HFFc6 (cell line): ENCODE data around the gene KCNQ1. TPM values are rescaled to one million over a fixed set of nuclear protein-coding genes. Genes with fewer than 3 reads are reported as not detected.

Experiments
- DNase-seq: peaks from one replicate; pipeline ENCODE4 v3.0.0-alpha.2; 2018
- H3K27ac Mint-ChIP-seq: 2 replicates; pipeline ENCODE4 v1.8.0; 2020; ENCODE audit warnings: mild to moderate bottlenecking, mixed read lengths
- H3K27me3 Mint-ChIP-seq: 2 replicates; pipeline ENCODE4 v1.8.0; 2021; ENCODE audit warnings: mild to moderate bottlenecking, moderate library complexity, mixed read lengths; ENCODE audit not compliant: insufficient read depth
- H3K36me3 Mint-ChIP-seq: 2 replicates; pipeline ENCODE4 v1.8.0; 2021; ENCODE audit warnings: low read depth, mixed read lengths
- H3K4me1 Mint-ChIP-seq: 2 replicates; pipeline ENCODE4 v1.8.0; 2020; ENCODE audit warnings: low read depth, mixed read lengths
- H3K4me3 Mint-ChIP-seq: 2 replicates; pipeline ENCODE4 v1.8.0; 2020; ENCODE audit warnings: mild to moderate bottlenecking, moderate library complexity, mixed read lengths
- H3K9me3 Mint-ChIP-seq: 2 replicates; pipeline ENCODE4 v1.8.0; 2020; ENCODE audit warnings: mild to moderate bottlenecking, mixed read lengths
- CTCF ChIP-seq: fragments of 200-600 bp; sonication (generic); IDR thresholded peaks from 2 replicates; pipeline ENCODE4 v1.5.0; 2021; ENCODE audit warnings: antibody characterized with exemption, mild to moderate bottlenecking
- total RNA-seq, 6 experiments: library from RNA; stranded (reverse); fragmentation: NEBNext Ultra II Directional; extraction: Animal tissue kit (Norgen Biotek cat#: 25700); gene quantifications; 2 replicates in 1 of 6; 3 replicates in 5 of 6; pipeline ENCODE4 v1.2.3, GENCODE V29; 2021

KCNQ1 gene
- total RNA-seq, 6 experiments from 2014 or later: not detected

- no peak for DNase-seq
- no peak overlapping the region for H3K27ac Mint-ChIP-seq
- peaks cover 23% of the 10 kb centered on the region for H3K4me1 Mint-ChIP-seq
- no peak for TF ChIP-seq CTCF
- peaks cover 25% of the 10 kb centered on the region for H3K36me3 Mint-ChIP-seq
- peaks cover 46% of the 10 kb centered on the region for H3K9me3 Mint-ChIP-seq
- H3K4me3 Mint-ChIP-seq: no peak overlapping the region
- H3K27me3 Mint-ChIP-seq: peaks cover 20% of the 10 kb centered on the region
Measured at GRCh38 chr11:2820976-2821375, 376.2 kb downstream of the KCNQ1 start.

GRCh38 chr11:2821891-2822290 lies 377.1 kb downstream of the KCNQ1 start:
- H3K4me1 Mint-ChIP-seq: peaks cover 29% of the 10 kb centered on the region
- no peak for TF ChIP-seq CTCF
- no peak overlapping the region for H3K27ac Mint-ChIP-seq
- DNase-seq: no peak
- peaks cover 19% of the 10 kb centered on the region for H3K27me3 Mint-ChIP-seq
- peaks cover 22% of the 10 kb centered on the region for H3K36me3 Mint-ChIP-seq
- H3K9me3 Mint-ChIP-seq: peaks cover 43% of the 10 kb centered on the region
- no peak overlapping the region for H3K4me3 Mint-ChIP-seq

- H3K4me3 Mint-ChIP-seq: no peak overlapping the region
- no peak for DNase-seq
- H3K27ac Mint-ChIP-seq: peak overlapping the region; percentile 58; the same call in 1 of the 2 replicates
- H3K36me3 Mint-ChIP-seq: peaks cover 42% of the 10 kb centered on the region
- peaks cover 47% of the 10 kb centered on the region for H3K9me3 Mint-ChIP-seq
- H3K27me3 Mint-ChIP-seq: peaks cover 18% of the 10 kb centered on the region
- no peak for TF ChIP-seq CTCF
- peaks cover 25% of the 10 kb centered on the region for H3K4me1 Mint-ChIP-seq
Measured at GRCh38 chr11:2824851-2825250, 380.0 kb downstream of the KCNQ1 start.

- Mint-ChIP-seq H3K36me3 (peaks cover 42% of the 10 kb centered on the region), H3K9me3 (peaks cover 44% of the 10 kb centered on the region), H3K27ac (peak overlapping the region; percentile 97), H3K4me3 (peak overlapping the region; percentile 82), H3K27me3 (peaks cover 17% of the 10 kb centered on the region), H3K4me1 (peaks cover 25% of the 10 kb centered on the region)
- DNase-seq: peak; percentile 64
- TF ChIP-seq CTCF: peak; percentile 56
Measured at GRCh38 chr11:2825261-2825888, 380.6 kb downstream of the KCNQ1 start.

- H3K27ac Mint-ChIP-seq: peak overlapping the region; percentile 97
- H3K9me3 Mint-ChIP-seq: peaks cover 44% of the 10 kb centered on the region
- H3K27me3 Mint-ChIP-seq: peaks cover 15% of the 10 kb centered on the region
- H3K4me3 Mint-ChIP-seq: peak overlapping the region; percentile 82
- no peak for TF ChIP-seq CTCF
- peak; percentile 93 for DNase-seq
- H3K4me1 Mint-ChIP-seq: peaks cover 25% of the 10 kb centered on the region
- H3K36me3 Mint-ChIP-seq: peaks cover 42% of the 10 kb centered on the region
Measured at GRCh38 chr11:2825889-2826678, 381.3 kb downstream of the KCNQ1 start.
